ENCODE results near the gene GSPT1.

The GSPT1 gene

DNA sequence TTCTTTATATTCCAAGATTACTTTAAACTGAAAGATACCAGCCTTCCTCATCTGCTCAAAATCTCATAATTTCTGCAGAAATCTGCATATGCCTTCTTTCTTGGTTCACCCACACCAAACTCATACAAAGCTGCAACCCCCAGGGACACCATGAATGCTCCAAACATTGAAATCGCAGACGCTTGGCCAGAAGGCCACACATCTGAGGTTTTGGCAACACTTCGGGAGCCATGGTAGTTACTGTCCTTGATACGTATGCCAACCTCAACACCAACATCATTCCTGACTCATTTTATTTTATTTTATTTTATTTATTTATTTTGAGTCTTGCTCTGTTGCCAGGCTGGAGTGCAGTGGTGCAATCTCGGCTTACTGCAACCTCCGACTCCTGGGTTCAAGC is 11.8 kb downstream of the GSPT1 start:
- TF ChIP-seq, protein P1, sequence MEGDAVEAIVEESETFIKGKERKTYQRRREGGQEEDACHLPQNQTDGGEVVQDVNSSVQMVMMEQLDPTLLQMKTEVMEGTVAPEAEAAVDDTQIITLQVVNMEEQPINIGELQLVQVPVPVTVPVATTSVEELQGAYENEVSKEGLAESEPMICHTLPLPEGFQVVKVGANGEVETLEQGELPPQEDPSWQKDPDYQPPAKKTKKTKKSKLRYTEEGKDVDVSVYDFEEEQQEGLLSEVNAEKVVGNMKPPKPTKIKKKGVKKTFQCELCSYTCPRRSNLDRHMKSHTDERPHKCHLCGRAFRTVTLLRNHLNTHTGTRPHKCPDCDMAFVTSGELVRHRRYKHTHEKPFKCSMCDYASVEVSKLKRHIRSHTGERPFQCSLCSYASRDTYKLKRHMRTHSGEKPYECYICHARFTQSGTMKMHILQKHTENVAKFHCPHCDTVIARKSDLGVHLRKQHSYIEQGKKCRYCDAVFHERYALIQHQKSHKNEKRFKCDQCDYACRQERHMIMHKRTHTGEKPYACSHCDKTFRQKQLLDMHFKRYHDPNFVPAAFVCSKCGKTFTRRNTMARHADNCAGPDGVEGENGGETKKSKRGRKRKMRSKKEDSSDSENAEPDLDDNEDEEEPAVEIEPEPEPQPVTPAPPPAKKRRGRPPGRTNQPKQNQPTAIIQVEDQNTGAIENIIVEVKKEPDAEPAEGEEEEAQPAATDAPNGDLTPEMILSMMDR (IDR thresholded peaks at IDR 0.05; ENCODE audit: low read depth, low read length): no peak
- Histone ChIP-seq H3K27me3 (ENCODE audit: low read depth, low read length) (no peaks in the 10 kb centered on the region), H4K20me1 (ENCODE audit: insufficient read depth, low read length) (peaks cover 65% of the 10 kb centered on the region), H3K79me2 (ENCODE audit: low read length) (peaks cover 97% of the 10 kb centered on the region), H3K4me2 (ENCODE audit: low read length) (no peak overlapping the region), H3K9ac (ENCODE audit: low read length) (no peak overlapping the region), H2AFZ (ENCODE audit: low read depth, low read length) (no peak overlapping the region), H3K27ac (ENCODE audit: low read length) (no peak overlapping the region), H3K36me3 (replicated peaks; ENCODE audit: low read depth, low read length) (peaks cover 22% of the 10 kb centered on the region), H3K4me3 (ENCODE audit: low read length) (no peak overlapping the region), H3K9me3 (ENCODE audit: insufficient read depth, low read length) (no peaks in the 10 kb centered on the region), H3K4me1 (ENCODE audit: low read length) (no peaks in the 10 kb centered on the region)

DNA sequence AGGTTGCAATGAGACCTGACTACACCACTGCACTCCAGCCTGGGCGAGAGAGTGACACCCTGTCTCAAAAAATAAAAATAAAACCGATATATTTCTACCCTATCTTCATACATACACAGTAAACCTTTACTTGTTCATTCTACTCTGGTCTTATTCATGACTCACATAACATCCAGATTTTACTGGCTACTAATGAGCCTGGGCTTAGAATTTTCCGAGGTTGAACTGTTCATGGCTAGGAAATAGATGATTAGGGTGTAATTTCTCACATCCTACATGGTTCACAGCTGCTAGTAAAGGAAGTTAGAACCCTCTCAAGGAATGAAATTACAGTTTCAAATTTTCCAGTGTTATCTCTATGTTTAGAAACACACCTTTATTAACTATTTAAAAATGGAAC is 14.7 kb downstream of the GSPT1 start:
- TF ChIP-seq, protein P1 (IDR thresholded peaks at IDR 0.05; ENCODE audit: low read depth, low read length): no peak
- TF ChIP-seq EZH2phosphoT487 (IDR thresholded peaks at IDR 0.05; ENCODE audit: low read depth): no peak
- no peak overlapping the region for H2AFZ ChIP-seq (ENCODE audit: low read depth, low read length)
- no peaks in the 10 kb centered on the region for H3K4me1 ChIP-seq (ENCODE audit: low read length)
- no peak overlapping the region for H3K9ac ChIP-seq (ENCODE audit: low read length)
- H3K27ac ChIP-seq (ENCODE audit: low read length): no peak overlapping the region
- no peaks in the 10 kb centered on the region for H3K9me3 ChIP-seq (ENCODE audit: insufficient read depth, low read length)
- H3K36me3 ChIP-seq (replicated peaks; ENCODE audit: low read depth, low read length): peaks cover 15% of the 10 kb centered on the region
- H3K79me2 ChIP-seq (ENCODE audit: low read length): peaks cover 99% of the 10 kb centered on the region
- no peaks in the 10 kb centered on the region for H3K27me3 ChIP-seq (ENCODE audit: low read depth, low read length)
- no peak overlapping the region for H3K4me2 ChIP-seq (ENCODE audit: low read length)
- no peak overlapping the region for H3K4me3 ChIP-seq (ENCODE audit: low read length)
- H4K20me1 ChIP-seq (ENCODE audit: insufficient read depth, low read length): peaks cover 54% of the 10 kb centered on the region

DNA sequence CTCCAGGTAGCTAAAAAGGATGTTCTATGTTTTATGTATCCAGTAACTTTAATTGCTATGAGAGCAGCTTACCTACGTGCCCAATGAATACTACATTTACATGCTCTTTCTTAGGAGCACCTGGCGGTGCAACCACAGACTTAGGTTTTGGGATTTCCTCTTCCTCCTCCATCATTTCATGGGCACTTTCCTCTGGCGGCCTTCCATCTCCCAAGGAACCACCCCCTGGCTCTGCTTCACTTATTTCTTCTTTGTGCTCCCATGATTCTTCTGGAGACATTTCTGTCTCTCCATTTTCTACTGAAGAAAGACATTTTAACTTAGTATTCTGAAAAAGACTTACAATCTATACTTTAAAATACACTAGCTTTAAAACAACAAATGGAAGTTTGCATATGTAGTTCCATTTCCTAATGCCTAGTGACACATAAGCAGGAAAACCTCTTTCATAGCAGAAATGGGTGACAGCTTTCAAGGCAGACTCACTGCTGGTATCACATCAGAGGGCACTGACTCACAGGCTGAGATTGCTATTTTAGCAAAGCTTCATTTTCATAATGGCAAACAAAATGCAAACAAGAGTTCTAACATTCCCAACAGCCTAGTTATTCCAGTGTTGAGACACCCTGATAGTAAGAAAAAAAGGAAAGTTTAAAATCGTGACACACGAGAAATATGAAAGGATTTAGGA is 19.1 kb downstream of the GSPT1 start:
- Histone ChIP-seq H4K20me1 (ENCODE audit: insufficient read depth, low read length) (peaks cover 32% of the 10 kb centered on the region), H3K27ac (ENCODE audit: low read length) (no peak overlapping the region), H3K4me2 (ENCODE audit: low read length) (no peak overlapping the region), H3K4me3 (ENCODE audit: low read length) (no peak overlapping the region), H2AFZ (ENCODE audit: low read depth, low read length) (no peak overlapping the region), H3K4me1 (ENCODE audit: low read length) (no peaks in the 10 kb centered on the region), H3K9ac (ENCODE audit: low read length) (no peak overlapping the region), H3K27me3 (ENCODE audit: low read depth, low read length) (no peaks in the 10 kb centered on the region), H3K79me2 (ENCODE audit: low read length) (peaks cover 62% of the 10 kb centered on the region), H3K36me3 (replicated peaks; ENCODE audit: low read depth, low read length) (peaks cover 21% of the 10 kb centered on the region), H3K9me3 (ENCODE audit: insufficient read depth, low read length) (no peaks in the 10 kb centered on the region)
- TF ChIP-seq, protein P1 (IDR thresholded peaks at IDR 0.05; ENCODE audit: low read depth, low read length): no peak
- TF ChIP-seq EZH2phosphoT487 (IDR thresholded peaks at IDR 0.05; ENCODE audit: low read depth): no peak

DNA sequence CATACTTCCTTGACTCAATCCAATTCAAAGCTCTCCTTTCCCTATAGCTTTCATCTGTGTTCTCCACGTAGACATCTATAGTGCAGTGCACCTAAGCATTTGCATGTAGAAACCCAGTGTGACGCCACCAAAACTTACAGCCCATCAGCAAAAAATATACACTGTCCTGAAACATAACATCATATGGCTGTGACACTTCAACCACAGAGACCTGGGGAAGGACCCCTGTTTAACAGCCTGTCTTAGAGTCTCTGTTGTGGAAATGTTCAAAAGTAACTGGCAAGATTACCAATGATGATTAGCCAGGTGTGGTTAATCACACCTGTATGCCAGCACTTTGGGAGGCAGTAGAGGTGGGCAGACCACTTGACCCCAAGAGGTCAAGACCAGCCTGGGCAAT is 22.2 kb downstream of the GSPT1 start:
- Histone ChIP-seq H3K27ac (ENCODE audit: low read length) (no peak overlapping the region), H3K27me3 (ENCODE audit: low read depth, low read length) (no peaks in the 10 kb centered on the region), H3K36me3 (replicated peaks; ENCODE audit: low read depth, low read length) (peaks cover 30% of the 10 kb centered on the region), H4K20me1 (ENCODE audit: insufficient read depth, low read length) (peaks cover 6% of the 10 kb centered on the region), H3K79me2 (ENCODE audit: low read length) (peaks cover 31% of the 10 kb centered on the region), H3K9ac (ENCODE audit: low read length) (no peak overlapping the region), H3K4me3 (ENCODE audit: low read length) (no peak overlapping the region), H3K4me1 (ENCODE audit: low read length) (no peaks in the 10 kb centered on the region), H2AFZ (ENCODE audit: low read depth, low read length) (no peak overlapping the region), H3K9me3 (ENCODE audit: insufficient read depth, low read length) (no peaks in the 10 kb centered on the region), H3K4me2 (ENCODE audit: low read length) (no peak overlapping the region)
- TF ChIP-seq, protein P1 (IDR thresholded peaks at IDR 0.05; ENCODE audit: low read depth, low read length): no peak
- TF ChIP-seq EZH2phosphoT487 (IDR thresholded peaks at IDR 0.05; ENCODE audit: low read depth): no peak
